ENCODE measurements around the gene KCMF1.

The KCMF1 gene

DNA sequence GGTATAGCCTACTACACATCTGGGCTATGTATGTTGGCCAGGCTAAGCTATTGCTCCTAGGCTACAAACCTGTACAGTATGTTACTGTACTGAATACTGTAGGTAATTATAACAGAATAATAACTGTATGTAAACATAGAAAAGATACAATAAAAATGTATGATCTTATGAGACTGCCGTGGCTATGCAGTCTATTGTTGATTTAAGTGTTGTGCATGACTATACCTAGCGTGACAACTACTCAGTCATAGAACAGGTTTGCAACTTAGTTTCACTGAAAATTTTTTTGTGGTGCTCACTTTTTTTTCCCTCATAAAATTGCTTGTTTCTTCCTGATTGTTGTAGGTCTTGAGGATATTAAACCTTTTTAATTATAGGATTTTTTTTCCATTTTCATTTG, 25.9 kb downstream of the KCMF1 start:
- peaks cover 0 to 3% of the 10 kb centered on the region in 2 experiments for H3K36me3 ChIP-seq (ENCODE audit: control insufficient read depth in 1 of 2, insufficient read depth in 2 of 2, low read depth in 1 of 2, low read length in 2 of 2)
- no peaks in the 10 kb centered on the region for H3K27me3 ChIP-seq (ENCODE audit: control insufficient read depth in 1 of 2, insufficient read depth in 1 of 2, low read length in 2 of 2)
- H3K23ac ChIP-seq (ENCODE audit: low read length in 2 of 2): no peak overlapping the region
- H2BK15ac ChIP-seq (ENCODE audit: low read depth, poor library complexity, severe bottlenecking): no peak overlapping the region
- no peak for DNase-seq
- no peaks in the 10 kb centered on the region for H3K9me3 ChIP-seq (ENCODE audit: control insufficient read depth, low read length)
- H2BK12ac ChIP-seq (ENCODE audit: low read length in 2 of 2): no peak overlapping the region
- no peak overlapping the region for H2BK5ac ChIP-seq (ENCODE audit: low read depth, low read length, poor library complexity, severe bottlenecking)
- H4K91ac ChIP-seq (ENCODE audit: low read length): no peak overlapping the region
- H2BK120ac ChIP-seq (ENCODE audit: low read depth, low read length): no peak overlapping the region
- no peak overlapping the region for H2AK5ac ChIP-seq (ENCODE audit: low read length, severe bottlenecking)
- no peak overlapping the region for H3K4ac ChIP-seq (ENCODE audit: low read depth in 1 of 2, low read length in 2 of 2)
- H4K8ac ChIP-seq (ENCODE audit: low read length): no peak overlapping the region
- no peak overlapping the region for H3K27ac ChIP-seq (ENCODE audit: low read length, poor library complexity, severe bottlenecking)
- H3K4me1 ChIP-seq (ENCODE audit: control insufficient read depth, insufficient read depth, low read depth, low read length): no peaks in the 10 kb centered on the region
- 100% methylated on average over 2 of the region's 2 CpGs for WGBS
- H3K79me1 ChIP-seq (replicated peaks; ENCODE audit: low read length, poor library complexity, severe bottlenecking): no peaks in the 10 kb centered on the region
- H3K4me3 ChIP-seq (ENCODE audit: insufficient read depth in 1 of 2, low read depth in 1 of 2, low read length in 2 of 2): no peak overlapping the region
- H2AFZ ChIP-seq (ENCODE audit: low read depth, low read length): no peak overlapping the region
- H3K14ac ChIP-seq (ENCODE audit: low read length in 2 of 2): no peak overlapping the region
- no peak overlapping the region for H3K4me2 ChIP-seq (ENCODE audit: low read length, poor library complexity, severe bottlenecking)
- no peak overlapping the region for H3K18ac ChIP-seq (ENCODE audit: low read depth in 1 of 2, low read length in 2 of 2)
- no peak overlapping the region for H3K9ac ChIP-seq (ENCODE audit: low read length)

DNA sequence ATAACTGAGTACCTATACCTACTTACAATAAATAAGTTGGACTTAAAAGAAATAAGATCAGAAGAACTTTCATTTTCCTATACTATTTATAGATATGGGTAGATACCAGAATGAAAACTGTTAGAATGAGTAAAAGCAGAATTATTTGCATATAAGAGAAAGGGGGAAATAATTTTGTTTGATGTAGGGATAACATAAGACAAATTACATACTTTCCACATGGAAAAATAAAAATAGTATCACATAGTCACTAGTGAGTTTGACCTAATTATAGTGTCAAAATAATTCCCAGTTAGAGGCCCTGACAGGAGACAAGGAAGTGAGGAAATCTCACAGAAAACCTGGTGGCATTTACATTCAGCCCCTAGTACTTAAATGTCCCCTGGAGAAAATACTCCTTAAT, 28.6 kb downstream of the KCMF1 start:
- Histone ChIP-seq H3K4me1 (ENCODE audit: control insufficient read depth, insufficient read depth, low read depth, low read length) (no peaks in the 10 kb centered on the region), H2AK5ac (ENCODE audit: low read length, severe bottlenecking) (no peak overlapping the region), H3K18ac (ENCODE audit: low read depth in 1 of 2, low read length in 2 of 2) (no peak overlapping the region), H2BK5ac (ENCODE audit: low read depth, low read length, poor library complexity, severe bottlenecking) (no peak overlapping the region), H3K36me3 (ENCODE audit: control insufficient read depth in 1 of 2, insufficient read depth in 2 of 2, low read depth in 1 of 2, low read length in 2 of 2) (peaks cover 0 to 3% of the 10 kb centered on the region in 2 experiments), H3K79me1 (replicated peaks; ENCODE audit: low read length, poor library complexity, severe bottlenecking) (no peaks in the 10 kb centered on the region), H2BK12ac (ENCODE audit: low read length in 2 of 2) (no peak overlapping the region), H2BK15ac (ENCODE audit: low read depth, poor library complexity, severe bottlenecking) (no peak overlapping the region), H2BK120ac (ENCODE audit: low read depth, low read length) (no peak overlapping the region), H4K91ac (ENCODE audit: low read length) (no peak overlapping the region), H3K23ac (ENCODE audit: low read length in 2 of 2) (no peak overlapping the region), H3K9me3 (ENCODE audit: control insufficient read depth, low read length) (no peaks in the 10 kb centered on the region), H4K8ac (ENCODE audit: low read length) (no peak overlapping the region), H2AFZ (ENCODE audit: low read depth, low read length) (no peak overlapping the region), H3K4me2 (ENCODE audit: low read length, poor library complexity, severe bottlenecking) (no peak overlapping the region), H3K4me3 (ENCODE audit: insufficient read depth in 1 of 2, low read depth in 1 of 2, low read length in 2 of 2) (no peak overlapping the region), H3K27me3 (ENCODE audit: control insufficient read depth in 1 of 2, insufficient read depth in 1 of 2, low read length in 2 of 2) (no peaks in the 10 kb centered on the region), H3K27ac (ENCODE audit: low read length, poor library complexity, severe bottlenecking) (no peak overlapping the region), H3K4ac (ENCODE audit: low read depth in 1 of 2, low read length in 2 of 2) (no peak overlapping the region), H3K9ac (ENCODE audit: low read length) (no peak overlapping the region), H3K14ac (ENCODE audit: low read length in 2 of 2) (no peak overlapping the region)
- DNase-seq: no peak

DNA sequence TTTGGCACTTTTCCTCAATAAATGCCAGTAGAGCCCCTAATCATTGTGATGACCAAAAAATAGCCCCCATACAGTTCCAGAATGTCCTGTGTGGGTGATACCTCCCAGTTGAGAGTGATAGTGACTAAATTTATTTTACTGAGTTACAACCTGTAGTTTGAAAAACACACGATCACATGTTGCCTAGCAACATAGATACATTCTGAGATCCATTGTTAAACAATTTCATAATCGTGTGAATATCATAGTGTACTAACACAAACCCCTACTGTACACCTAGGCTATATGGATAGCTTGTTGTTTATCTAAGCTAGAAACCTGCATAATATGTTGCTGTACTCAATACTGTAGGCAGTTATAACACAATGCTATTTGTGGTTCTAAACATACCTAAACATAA, 30.6 kb downstream of the KCMF1 start:
- H3K27me3 ChIP-seq (ENCODE audit: control insufficient read depth in 1 of 2, insufficient read depth in 1 of 2, low read length in 2 of 2): no peaks in the 10 kb centered on the region
- H3K4me2 ChIP-seq (ENCODE audit: low read length, poor library complexity, severe bottlenecking): no peak overlapping the region
- WGBS: no CpG with 5 or more reads among the region's 2 CpGs
- no peak overlapping the region for H4K91ac ChIP-seq (ENCODE audit: low read length)
- no peak overlapping the region for H2BK15ac ChIP-seq (ENCODE audit: low read depth, poor library complexity, severe bottlenecking)
- H2BK12ac ChIP-seq (ENCODE audit: low read length in 2 of 2): no peak overlapping the region
- no peak overlapping the region for H3K27ac ChIP-seq (ENCODE audit: low read length, poor library complexity, severe bottlenecking)
- no peak overlapping the region for H3K4me3 ChIP-seq (ENCODE audit: insufficient read depth in 1 of 2, low read depth in 1 of 2, low read length in 2 of 2)
- DNase-seq: no peak
- no peak overlapping the region for H3K18ac ChIP-seq (ENCODE audit: low read depth in 1 of 2, low read length in 2 of 2)
- H3K79me1 ChIP-seq (replicated peaks; ENCODE audit: low read length, poor library complexity, severe bottlenecking): no peaks in the 10 kb centered on the region
- H2AK5ac ChIP-seq (ENCODE audit: low read length, severe bottlenecking): no peak overlapping the region
- no peak overlapping the region for H2BK120ac ChIP-seq (ENCODE audit: low read depth, low read length)
- no peak overlapping the region for H3K4ac ChIP-seq (ENCODE audit: low read depth in 1 of 2, low read length in 2 of 2)
- no peak overlapping the region for H3K14ac ChIP-seq (ENCODE audit: low read length in 2 of 2)
- H3K23ac ChIP-seq (ENCODE audit: low read length in 2 of 2): no peak overlapping the region
- H3K36me3 ChIP-seq (ENCODE audit: control insufficient read depth in 1 of 2, insufficient read depth in 2 of 2, low read depth in 1 of 2, low read length in 2 of 2): peaks cover 0 to 3% of the 10 kb centered on the region in 2 experiments
- no peaks in the 10 kb centered on the region for H3K9me3 ChIP-seq (ENCODE audit: control insufficient read depth, low read length)
- no peak overlapping the region for H2AFZ ChIP-seq (ENCODE audit: low read depth, low read length)
- H4K8ac ChIP-seq (ENCODE audit: low read length): no peak overlapping the region
- no peaks in the 10 kb centered on the region for H3K4me1 ChIP-seq (ENCODE audit: control insufficient read depth, insufficient read depth, low read depth, low read length)
- no peak overlapping the region for H2BK5ac ChIP-seq (ENCODE audit: low read depth, low read length, poor library complexity, severe bottlenecking)
- no peak overlapping the region for H3K9ac ChIP-seq (ENCODE audit: low read length)

DNA sequence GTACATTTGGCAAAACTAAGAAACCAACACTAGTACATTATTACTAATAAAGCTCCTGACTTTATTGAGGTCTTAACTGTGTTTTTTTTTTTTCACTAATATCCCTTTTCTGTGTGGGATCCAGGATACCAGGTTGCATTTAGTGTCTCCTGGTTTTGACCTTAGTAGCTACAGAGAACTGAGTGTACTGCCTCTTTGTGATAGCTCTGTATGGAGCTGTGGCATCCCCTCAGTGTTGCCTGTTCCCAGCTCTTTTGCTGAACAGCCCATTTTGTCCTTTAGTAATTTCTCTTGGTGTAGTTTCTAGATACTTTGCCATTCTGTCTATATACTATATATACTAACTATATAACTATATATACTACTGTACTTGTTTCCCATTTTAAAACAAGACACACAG, 31.6 kb downstream of the KCMF1 start:
- H2AK5ac ChIP-seq (ENCODE audit: low read length, severe bottlenecking): no peak overlapping the region
- no peak overlapping the region for H2AFZ ChIP-seq (ENCODE audit: low read depth, low read length)
- no peak overlapping the region for H3K4me3 ChIP-seq (ENCODE audit: insufficient read depth in 1 of 2, low read depth in 1 of 2, low read length in 2 of 2)
- no peak overlapping the region for H2BK12ac ChIP-seq (ENCODE audit: low read length in 2 of 2)
- H3K23ac ChIP-seq (ENCODE audit: low read length in 2 of 2): no peak overlapping the region
- no peak overlapping the region for H2BK15ac ChIP-seq (ENCODE audit: low read depth, poor library complexity, severe bottlenecking)
- H3K4ac ChIP-seq (ENCODE audit: low read depth in 1 of 2, low read length in 2 of 2): no peak overlapping the region
- H3K18ac ChIP-seq (ENCODE audit: low read depth in 1 of 2, low read length in 2 of 2): no peak overlapping the region
- H3K27ac ChIP-seq (ENCODE audit: low read length, poor library complexity, severe bottlenecking): no peak overlapping the region
- no peaks in the 10 kb centered on the region for H3K4me1 ChIP-seq (ENCODE audit: control insufficient read depth, insufficient read depth, low read depth, low read length)
- H3K36me3 ChIP-seq (ENCODE audit: control insufficient read depth in 1 of 2, insufficient read depth in 2 of 2, low read depth in 1 of 2, low read length in 2 of 2): peaks cover 4 to 8% of the 10 kb centered on the region in 2 experiments
- no peak for DNase-seq
- H3K9me3 ChIP-seq (ENCODE audit: control insufficient read depth, low read length): no peaks in the 10 kb centered on the region
- no peak overlapping the region for H3K9ac ChIP-seq (ENCODE audit: low read length)
- no peak overlapping the region for H2BK5ac ChIP-seq (ENCODE audit: low read depth, low read length, poor library complexity, severe bottlenecking)
- H3K14ac ChIP-seq (ENCODE audit: low read length in 2 of 2): no peak overlapping the region
- no peak overlapping the region for H2BK120ac ChIP-seq (ENCODE audit: low read depth, low read length)
- H3K27me3 ChIP-seq (ENCODE audit: control insufficient read depth in 1 of 2, insufficient read depth in 1 of 2, low read length in 2 of 2): no peaks in the 10 kb centered on the region
- no peak overlapping the region for H3K4me2 ChIP-seq (ENCODE audit: low read length, poor library complexity, severe bottlenecking)
- no peak overlapping the region for H4K8ac ChIP-seq (ENCODE audit: low read length)
- H4K91ac ChIP-seq (ENCODE audit: low read length): no peak overlapping the region
- peaks cover 2% of the 10 kb centered on the region for H3K79me1 ChIP-seq (replicated peaks; ENCODE audit: low read length, poor library complexity, severe bottlenecking)

Data from mesenchymal stem cell (in vitro differentiated cells and primary cell).